Osteoblast (primary cell): ENCODE results near the gene GSTM5. TPM values are rescaled to one million over a fixed set of nuclear protein-coding genes. Genes with fewer than 3 reads are reported as not detected.

Experiments
- DNase-seq: peaks from one replicate; pipeline ENCODE4 v3.0.0; 2011; ENCODE audit warnings: low spot score, mixed read lengths; ENCODE audit not compliant: insufficient read length; ENCODE audit errors: missing footprints
- H2AFZ ChIP-seq: 2 replicates; pipeline ENCODE4 v1.6.0; 2011; ENCODE audit warnings: mild to moderate bottlenecking, low read length
- H3K27ac ChIP-seq: 2 replicates; pipeline ENCODE4 v1.5.1; 2011; ENCODE audit warnings: mild to moderate bottlenecking, low read depth, low read length, moderate library complexity
- H3K27me3 ChIP-seq: 2 replicates; pipeline ENCODE4 v1.6.0; 2012; ENCODE audit warnings: mild to moderate bottlenecking, control low read depth, inconsistent platforms, low read length, moderate library complexity; ENCODE audit not compliant: insufficient read depth
- H3K36me3 ChIP-seq: 2 replicates; pipeline ENCODE4 v1.5.1; 2011; ENCODE audit warnings: mild to moderate bottlenecking, low read length, control low read depth, moderate library complexity; ENCODE audit not compliant: insufficient read depth
- H3K4me1 ChIP-seq: 2 replicates; pipeline ENCODE4 v1.5.1; 2011; ENCODE audit warnings: mild to moderate bottlenecking, low read length, control low read depth, moderate library complexity; ENCODE audit not compliant: insufficient read depth
- H3K4me2 ChIP-seq: 2 replicates; pipeline ENCODE4 v1.6.0; 2011; ENCODE audit warnings: mild to moderate bottlenecking, low read length; ENCODE audit not compliant: insufficient read depth
- H3K4me3 ChIP-seq: fragments of 200-600 bp; sonication (generic); 3 replicates; pipeline ENCODE4 v1.5.1; 2012; ENCODE audit warnings: mild to moderate bottlenecking, low read length, inconsistent platforms; ENCODE audit not compliant: insufficient read depth
- H3K79me2 ChIP-seq: 2 replicates; pipeline ENCODE4 v1.6.0; 2012; ENCODE audit warnings: mild to moderate bottlenecking, low read length, control low read depth, inconsistent platforms; ENCODE audit not compliant: insufficient read depth
- H3K9me3 ChIP-seq: 2 replicates; pipeline ENCODE4 v1.5.1; 2011; ENCODE audit warnings: low read depth, low read length, control low read depth
- H4K20me1 ChIP-seq: 2 replicates; pipeline ENCODE4 v1.6.0; 2012; ENCODE audit warnings: mild to moderate bottlenecking, low read length, control low read depth; ENCODE audit not compliant: insufficient read depth
- CTCF ChIP-seq: IDR thresholded peaks from 2 replicates; pipeline ENCODE4 v1.5.1; 2011; ENCODE audit warnings: mild to moderate bottlenecking, low read depth, low read length, moderate library complexity; ENCODE audit errors: extremely low read depth
- total RNA-seq: library from RNA; depleted of rRNA; stranded (reverse); fragments of >200 nt; gene quantifications from 2 replicates; pipeline ENCODE4 v1.2.3, GENCODE V29; 2012

Gene GSTM5
- total RNA-seq, 1 donor: 4.3 TPM

- Histone ChIP-seq H3K4me2 (no peak overlapping the region), H3K27me3 (no peaks in the 10 kb centered on the region), H3K4me1 (no peaks in the 10 kb centered on the region), H3K36me3 (no peaks in the 10 kb centered on the region), H2AFZ (no peak overlapping the region), H3K79me2 (no peaks in the 10 kb centered on the region), H3K9me3 (peaks cover 2% of the 10 kb centered on the region), H3K4me3 (no peak overlapping the region), H4K20me1 (no peaks in the 10 kb centered on the region), H3K27ac (no peak overlapping the region)
- DNase-seq: no peak
- no peak for TF ChIP-seq CTCF
Observed at GRCh38 chr1:109725510-109725909, 13.5 kb downstream of the GSTM5 start.

- Histone ChIP-seq H3K36me3 (no peaks in the 10 kb centered on the region), H3K27ac (no peak overlapping the region), H4K20me1 (no peaks in the 10 kb centered on the region), H3K4me2 (no peak overlapping the region), H3K9me3 (peaks cover 2% of the 10 kb centered on the region), H3K4me3 (no peak overlapping the region), H3K27me3 (no peaks in the 10 kb centered on the region), H2AFZ (no peak overlapping the region), H3K4me1 (no peaks in the 10 kb centered on the region), H3K79me2 (no peaks in the 10 kb centered on the region)
- no peak for TF ChIP-seq CTCF
- no peak for DNase-seq
Observed at GRCh38 chr1:109726007-109726406, 14.0 kb downstream of the GSTM5 start.

DNA sequence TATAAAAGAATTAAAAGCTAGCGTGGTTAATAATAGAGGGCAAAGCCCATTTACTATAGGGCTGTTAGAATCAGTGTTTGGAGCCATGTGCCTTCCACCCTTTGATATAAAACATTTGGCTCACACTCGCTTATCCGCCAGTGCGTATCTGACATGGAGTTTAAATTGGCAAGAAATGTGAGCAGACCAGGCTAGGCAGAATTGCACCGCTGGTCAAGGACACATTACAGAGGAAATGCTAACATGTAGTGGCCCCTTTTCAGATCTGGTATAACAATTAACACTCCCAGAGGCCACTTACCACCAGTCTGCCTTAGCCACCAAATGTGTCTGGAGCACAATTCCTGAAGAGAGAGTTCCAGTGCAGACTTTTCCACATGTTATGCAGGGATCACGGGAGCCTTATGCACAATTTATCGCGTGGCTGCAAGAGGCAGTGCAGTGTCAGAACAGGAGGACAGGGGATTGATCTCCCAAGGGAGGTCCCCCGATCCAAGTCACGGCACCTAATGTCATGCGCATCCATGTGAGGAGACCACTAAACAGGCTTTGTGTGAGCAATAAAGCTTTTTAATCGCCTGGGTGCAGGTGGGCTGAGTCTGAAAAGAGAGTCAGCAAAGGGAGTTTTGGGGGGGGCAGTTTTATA is 14.8 kb downstream of the GSTM5 start:
- no peak overlapping the region for H3K27ac ChIP-seq
- no peak for DNase-seq
- H4K20me1 ChIP-seq: no peaks in the 10 kb centered on the region
- no peak overlapping the region for H3K4me3 ChIP-seq
- no peaks in the 10 kb centered on the region for H3K36me3 ChIP-seq
- H3K27me3 ChIP-seq: no peaks in the 10 kb centered on the region
- H3K79me2 ChIP-seq: no peaks in the 10 kb centered on the region
- H3K4me2 ChIP-seq: no peak overlapping the region
- peaks cover 2% of the 10 kb centered on the region for H3K9me3 ChIP-seq
- H2AFZ ChIP-seq: no peak overlapping the region
- H3K4me1 ChIP-seq: no peaks in the 10 kb centered on the region
- no peak for TF ChIP-seq CTCF

GRCh38 chr1:109728870-109729269 is 16.8 kb downstream of the GSTM5 start:
- H3K27ac ChIP-seq: no peak overlapping the region
- H3K4me2 ChIP-seq: no peak overlapping the region
- no peak for TF ChIP-seq CTCF
- H3K36me3 ChIP-seq: no peaks in the 10 kb centered on the region
- no peaks in the 10 kb centered on the region for H3K27me3 ChIP-seq
- H3K9me3 ChIP-seq: peaks cover 2% of the 10 kb centered on the region
- no peaks in the 10 kb centered on the region for H3K79me2 ChIP-seq
- H3K4me3 ChIP-seq: no peak overlapping the region
- H4K20me1 ChIP-seq: no peaks in the 10 kb centered on the region
- no peak overlapping the region for H2AFZ ChIP-seq
- no peaks in the 10 kb centered on the region for H3K4me1 ChIP-seq
- no peak for DNase-seq
